ENCODE measurements around the gene SEMA3G. TPM values are rescaled to one million over a fixed set of nuclear protein-coding genes. Genes with fewer than 3 reads are reported as not detected.

The SEMA3G gene
- total and polyA plus RNA-seq, 8 donors = under 0.01 to 9.6 (median 1.8) TPM

DNA sequence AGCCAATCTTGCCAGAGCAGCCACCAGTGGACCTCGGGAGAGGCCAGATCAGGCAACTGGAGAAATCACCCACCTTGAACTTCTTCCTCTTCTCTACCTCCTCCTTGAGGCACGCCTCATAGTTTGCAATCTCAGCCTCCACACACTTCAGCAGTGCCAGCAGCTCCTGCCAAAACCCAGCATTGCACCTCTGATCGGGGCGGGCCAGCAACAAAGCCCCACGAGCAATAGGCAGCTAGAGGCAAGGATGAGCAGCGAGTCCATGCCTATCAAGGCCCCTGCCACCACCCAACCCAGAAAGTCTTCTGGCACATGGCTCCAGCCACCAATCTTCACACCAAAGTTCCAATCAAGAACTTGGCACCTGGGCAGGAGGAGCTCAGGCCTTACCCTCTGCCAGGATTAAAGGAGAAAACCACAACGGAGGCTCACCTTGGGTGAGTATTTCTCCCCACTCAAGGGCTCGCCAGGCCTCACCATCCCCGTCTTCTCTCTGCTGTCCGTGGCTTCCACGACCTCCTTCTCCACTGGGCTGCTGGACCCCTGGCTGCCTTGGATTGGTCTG is 42.1 kb downstream of the SEMA3G start:
- WGBS, 5 donors = 87 to 91% (median 88%) methylated on average over 10 to 11 of the region's 11 CpGs
- H3K36me3 ChIP-seq = peaks cover 62 to 93% (median 81%) of the 10 kb centered on the region in 4 donors
- no peaks in the 10 kb centered on the region for H3K27me3 ChIP-seq
- peaks cover 7 to 35% (median 31%) of the 10 kb centered on the region in 4 donors for H3K4me1 ChIP-seq
- no peak overlapping the region for H3K4me3 ChIP-seq
- no peak overlapping the region for H3K27ac ChIP-seq
- intact Hi-C loops (cut with DNase I; ENCODE audit: low total_unique reads) = no loop called here
- TF ChIP-seq EP300 (IDR thresholded peaks at IDR 0.05) (no peak), POLR2AphosphoS5 (IDR thresholded peaks at IDR 0.05) (no peak), POLR2A (IDR thresholded peaks at IDR 0.05) (no peak)
- TF ChIP-seq, protein P1, sequence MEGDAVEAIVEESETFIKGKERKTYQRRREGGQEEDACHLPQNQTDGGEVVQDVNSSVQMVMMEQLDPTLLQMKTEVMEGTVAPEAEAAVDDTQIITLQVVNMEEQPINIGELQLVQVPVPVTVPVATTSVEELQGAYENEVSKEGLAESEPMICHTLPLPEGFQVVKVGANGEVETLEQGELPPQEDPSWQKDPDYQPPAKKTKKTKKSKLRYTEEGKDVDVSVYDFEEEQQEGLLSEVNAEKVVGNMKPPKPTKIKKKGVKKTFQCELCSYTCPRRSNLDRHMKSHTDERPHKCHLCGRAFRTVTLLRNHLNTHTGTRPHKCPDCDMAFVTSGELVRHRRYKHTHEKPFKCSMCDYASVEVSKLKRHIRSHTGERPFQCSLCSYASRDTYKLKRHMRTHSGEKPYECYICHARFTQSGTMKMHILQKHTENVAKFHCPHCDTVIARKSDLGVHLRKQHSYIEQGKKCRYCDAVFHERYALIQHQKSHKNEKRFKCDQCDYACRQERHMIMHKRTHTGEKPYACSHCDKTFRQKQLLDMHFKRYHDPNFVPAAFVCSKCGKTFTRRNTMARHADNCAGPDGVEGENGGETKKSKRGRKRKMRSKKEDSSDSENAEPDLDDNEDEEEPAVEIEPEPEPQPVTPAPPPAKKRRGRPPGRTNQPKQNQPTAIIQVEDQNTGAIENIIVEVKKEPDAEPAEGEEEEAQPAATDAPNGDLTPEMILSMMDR (IDR thresholded peaks at IDR 0.05) = no peak
- no peaks in the 10 kb centered on the region for H3K9me3 ChIP-seq
- DNase-seq = no peak

- DNase-seq = no peak
Measured at GRCh38 chr3:52402101-52402521, 42.8 kb downstream of the SEMA3G start.

DNA sequence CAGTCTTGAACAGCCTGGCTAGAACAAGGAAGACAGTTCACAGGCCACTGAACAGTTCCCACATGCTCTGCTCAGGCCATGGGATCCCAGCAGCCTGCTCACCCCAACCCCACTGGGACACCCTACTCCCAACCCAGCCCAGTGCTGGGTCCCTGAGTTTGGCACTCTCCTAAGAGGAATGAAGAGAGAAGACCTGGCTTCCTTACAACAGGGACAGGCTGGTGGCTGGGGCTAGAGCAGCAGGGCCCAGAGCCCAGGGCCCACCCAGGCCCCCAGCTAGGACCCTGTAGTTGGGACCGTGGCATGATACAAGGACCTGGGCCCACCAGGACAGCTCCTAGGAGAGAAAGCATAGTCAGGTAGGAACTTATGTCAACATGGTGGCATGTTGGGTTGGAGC is 43.4 kb downstream of the SEMA3G start:
- Histone ChIP-seq H3K9me3 (no peaks in the 10 kb centered on the region), H3K4me1 (peaks cover 7 to 23% (median 19%) of the 10 kb centered on the region in 4 donors), H3K4me3 (no peak overlapping the region), H3K36me3 (peaks cover 58 to 80% (median 74%) of the 10 kb centered on the region in 4 donors), H3K27me3 (no peaks in the 10 kb centered on the region), H3K27ac (no peak overlapping the region)
- WGBS, 5 donors = 97 to 100% (median 100%) methylated on average over 1 of the region's 1 CpG
- intact Hi-C loops (cut with DNase I; ENCODE audit: low total_unique reads) = no loop called here
- no peak for DNase-seq
- TF ChIP-seq EP300 (IDR thresholded peaks at IDR 0.05) = no peak
- TF ChIP-seq POLR2A (IDR thresholded peaks at IDR 0.05) = no peak
- TF ChIP-seq, protein P1 (IDR thresholded peaks at IDR 0.05) = no peak
- TF ChIP-seq POLR2AphosphoS5 (IDR thresholded peaks at IDR 0.05) = no peak

More at GRCh38 chr3:52402101-52402521, 42.8 kb downstream of the SEMA3G start:
- Histone ChIP-seq H3K4me1 (peaks cover 7 to 28% (median 24%) of the 10 kb centered on the region in 4 donors), H3K36me3 (peaks cover 62 to 86% (median 76%) of the 10 kb centered on the region in 4 donors), H3K27me3 (no peaks in the 10 kb centered on the region), H3K9me3 (no peaks in the 10 kb centered on the region), H3K27ac (no peak overlapping the region), H3K4me3 (no peak overlapping the region)
- intact Hi-C loops (cut with DNase I; ENCODE audit: low total_unique reads) = no loop called here
- 92 to 97% (median 96%) methylated on average over 9 to 16 of the region's 16 CpGs for WGBS, 5 donors
- TF ChIP-seq EP300 (IDR thresholded peaks at IDR 0.05) = no peak
- no peak for TF ChIP-seq POLR2AphosphoS5 (IDR thresholded peaks at IDR 0.05)
- no peak for TF ChIP-seq POLR2A (IDR thresholded peaks at IDR 0.05)
- TF ChIP-seq, protein P1 (IDR thresholded peaks at IDR 0.05) = no peak

GRCh38 chr3:52401021-52401420 is 43.9 kb downstream of the SEMA3G start:
- WGBS, 5 donors = 59 to 88% (median 69%) methylated on average over 1 of the region's 1 CpG; no CpG with 5 or more reads in 1 of the 5 donors
- Histone ChIP-seq H3K36me3 (peaks cover 53 to 78% (median 71%) of the 10 kb centered on the region in 4 donors), H3K4me3 (no peak overlapping the region), H3K27me3 (no peaks in the 10 kb centered on the region), H3K9me3 (no peaks in the 10 kb centered on the region), H3K4me1 (peaks cover 7 to 18% (median 13%) of the 10 kb centered on the region in 4 donors), H3K27ac (peak overlapping the region in 1 of 5 donors; percentile 11)
- intact Hi-C loops (cut with DNase I; ENCODE audit: low total_unique reads) = no loop called here
- DNase-seq = no peak
- TF ChIP-seq, protein P1 (IDR thresholded peaks at IDR 0.05) = no peak
- TF ChIP-seq POLR2AphosphoS5 (IDR thresholded peaks at IDR 0.05) (no peak), POLR2A (IDR thresholded peaks at IDR 0.05) (no peak), EP300 (IDR thresholded peaks at IDR 0.05) (no peak)

Measured in stomach (tissue), 9 donors.